ENCODE data around the gene BNIP2.
"Not testable (repeated sequence)": the region's sequence is repeated elsewhere in the genome, so short reads cannot be mapped to it uniquely, and the experiment has no call there.

The BNIP2 gene

DNA sequence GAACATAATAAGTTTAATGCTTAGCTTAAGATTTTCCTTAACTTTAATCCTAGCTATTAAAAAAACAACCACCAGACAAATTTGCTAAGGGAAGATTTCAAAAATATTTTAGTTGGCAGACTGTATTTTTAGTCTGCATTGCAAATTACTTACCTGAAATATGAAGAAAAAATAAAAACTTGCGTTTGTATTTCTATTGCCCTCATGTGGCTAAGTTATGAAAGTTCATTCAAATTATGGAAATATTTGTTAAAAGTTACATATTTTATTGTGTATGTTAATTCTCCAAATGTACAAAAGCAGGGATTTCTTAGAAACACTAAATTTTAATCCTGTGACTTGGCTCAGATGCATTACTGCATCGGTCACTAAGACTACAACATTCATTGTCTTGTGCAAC, 46.8 kb downstream of the BNIP2 start:
- H3K4me3 Mint-ChIP-seq = no peak overlapping the region
- peaks cover 69% of the 10 kb centered on the region for H3K36me3 Mint-ChIP-seq (ENCODE audit: low read depth)
- no peak overlapping the region for H3K27ac Mint-ChIP-seq
- H3K9me3 Mint-ChIP-seq = no peaks in the 10 kb centered on the region
- intact Hi-C loops (cut with micrococcal nuclease) = loop anchor here (5.0 kb wide), 1 partner anchor 110 kb away; no protein-coding TSS in a partner anchor
- H3K27me3 Mint-ChIP-seq = no peaks in the 10 kb centered on the region
- H3K4me1 Mint-ChIP-seq (ENCODE audit: low read depth) = peaks cover 9% of the 10 kb centered on the region

DNA sequence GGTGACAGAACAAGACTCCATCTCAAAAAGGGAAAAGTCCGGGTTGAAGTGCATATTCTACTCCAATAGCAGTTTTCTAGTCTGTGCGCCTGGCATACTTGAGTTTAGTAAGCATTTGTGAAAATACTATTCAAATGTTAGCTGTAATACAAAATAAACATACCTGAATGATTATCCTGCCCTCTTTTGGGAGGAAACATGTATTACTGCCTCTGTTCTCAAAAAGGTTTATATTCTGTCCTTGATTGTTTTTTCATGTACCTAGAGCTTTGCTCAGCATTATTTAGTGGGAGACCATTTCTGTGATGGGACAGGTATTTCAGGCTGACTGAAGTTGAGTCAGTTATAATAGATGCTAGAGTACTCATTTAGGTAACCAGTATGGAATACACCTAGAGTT, 51.6 kb downstream of the BNIP2 start:
- H3K9me3 Mint-ChIP-seq; intact Hi-C loops (cut with micrococcal nuclease); H3K27me3 Mint-ChIP-seq; H3K4me3 Mint-ChIP-seq; H3K27ac Mint-ChIP-seq: not testable (repeated sequence)
- H3K4me1 Mint-ChIP-seq (ENCODE audit: low read depth) = peaks cover 12% of the 10 kb centered on the region
- H3K36me3 Mint-ChIP-seq (ENCODE audit: low read depth) = peaks cover 52% of the 10 kb centered on the region

DNA sequence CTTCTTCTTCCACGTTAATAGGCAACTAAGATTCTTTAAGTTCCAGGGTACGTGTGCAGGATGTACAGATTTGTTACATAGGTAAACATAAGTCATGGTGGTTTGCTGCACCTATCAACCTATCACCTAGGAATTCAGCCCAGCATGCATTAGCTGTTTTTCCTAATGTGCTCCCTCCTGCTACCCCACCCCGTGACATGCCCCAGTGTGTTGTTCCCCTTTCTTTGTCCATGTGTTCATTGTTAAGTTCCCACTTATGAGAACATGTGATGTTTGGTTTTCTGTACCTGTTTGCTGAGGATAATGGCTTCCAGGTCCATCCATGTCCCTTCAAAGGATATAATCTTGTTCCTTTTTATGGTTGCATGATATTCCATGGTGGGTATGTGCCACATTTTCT, 52.9 kb downstream of the BNIP2 start:
- intact Hi-C loops (cut with micrococcal nuclease) = no loop called here
- no peaks in the 10 kb centered on the region for H3K27me3 Mint-ChIP-seq
- H3K4me3 Mint-ChIP-seq = no peak overlapping the region
- H3K9me3 Mint-ChIP-seq = no peaks in the 10 kb centered on the region
- H3K4me1 Mint-ChIP-seq (ENCODE audit: low read depth) = peaks cover 12% of the 10 kb centered on the region
- H3K27ac Mint-ChIP-seq = no peak overlapping the region
- peaks cover 41% of the 10 kb centered on the region for H3K36me3 Mint-ChIP-seq (ENCODE audit: low read depth)

DNA sequence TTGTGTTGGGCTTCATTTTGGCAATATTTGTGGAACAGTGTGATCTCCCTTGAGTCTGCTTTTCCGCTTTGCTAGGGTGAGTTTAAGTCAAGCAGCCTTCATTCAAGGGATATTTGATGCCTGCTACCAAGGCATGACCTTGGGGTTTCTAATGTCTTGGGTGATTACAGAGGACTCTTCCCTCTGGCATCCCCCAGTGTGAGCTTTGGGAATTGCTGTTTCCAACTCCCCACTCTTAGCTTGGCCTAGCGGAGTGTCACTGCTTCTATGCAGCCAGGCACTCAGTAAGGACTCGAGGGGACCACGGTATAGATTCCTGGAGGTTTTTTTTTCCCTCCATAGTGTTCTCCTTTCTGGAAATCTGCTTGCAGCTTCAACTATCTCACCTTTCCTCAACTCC, 56.4 kb downstream of the BNIP2 start:
- H3K36me3 Mint-ChIP-seq (ENCODE audit: low read depth) = peaks cover 13% of the 10 kb centered on the region
- intact Hi-C loops (cut with micrococcal nuclease) = no loop called here
- H3K4me3 Mint-ChIP-seq = no peak overlapping the region
- H3K4me1 Mint-ChIP-seq (ENCODE audit: low read depth) = peaks cover 12% of the 10 kb centered on the region
- H3K27me3 Mint-ChIP-seq = no peaks in the 10 kb centered on the region
- H3K9me3 Mint-ChIP-seq = no peaks in the 10 kb centered on the region
- no peak overlapping the region for H3K27ac Mint-ChIP-seq

DNA sequence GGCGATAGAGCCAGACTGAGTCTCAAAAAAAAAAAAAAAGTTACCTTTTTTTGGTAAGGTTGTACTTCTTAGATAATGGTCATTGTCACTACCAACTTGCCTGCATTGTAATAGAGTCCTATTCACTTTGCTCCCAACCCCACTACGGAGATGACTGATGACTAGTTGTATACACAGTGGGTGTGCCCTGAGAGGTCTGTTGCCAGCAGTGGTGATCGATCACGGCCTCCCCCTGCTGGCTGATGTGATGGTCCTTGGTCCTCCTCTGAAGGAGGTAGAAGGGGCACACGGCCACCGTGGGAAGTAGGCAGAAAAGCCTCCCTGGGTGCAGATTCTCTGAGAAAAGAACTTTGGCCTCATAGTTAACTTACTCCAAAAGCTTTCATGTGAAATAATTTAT, 66.8 kb downstream of the BNIP2 start:
- intact Hi-C loops (cut with micrococcal nuclease) = loop anchor here (5.0 kb wide), 1 partner anchor 90 kb away; no protein-coding TSS in a partner anchor
- peaks cover 11% of the 10 kb centered on the region for H3K4me1 Mint-ChIP-seq (ENCODE audit: low read depth)

DNA sequence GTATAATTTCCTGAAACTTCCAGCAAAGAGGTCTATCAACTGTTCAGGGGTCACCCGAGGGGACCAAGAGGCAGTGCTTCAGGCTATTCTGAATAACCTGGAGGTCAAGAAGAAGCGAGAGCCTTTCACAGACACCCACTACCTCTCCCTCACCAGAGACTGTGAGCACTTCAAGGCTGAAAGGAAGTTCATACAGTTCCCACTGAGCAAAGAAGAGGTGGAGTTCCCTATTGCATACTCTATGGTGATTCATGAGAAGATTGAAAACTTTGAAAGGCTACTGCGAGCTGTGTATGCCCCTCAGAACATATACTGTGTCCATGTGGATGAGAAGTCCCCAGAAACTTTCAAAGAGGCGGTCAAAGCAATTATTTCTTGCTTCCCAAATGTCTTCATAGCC, 70.7 kb downstream of the BNIP2 start:
- Mint-ChIP-seq H3K9me3 (no peaks in the 10 kb centered on the region), H3K36me3 (ENCODE audit: low read depth) (no peaks in the 10 kb centered on the region), H3K4me1 (ENCODE audit: low read depth) (peaks cover 21% of the 10 kb centered on the region), H3K27me3 (peaks cover 27% of the 10 kb centered on the region), H3K27ac (no peak overlapping the region), H3K4me3 (no peak overlapping the region)
- intact Hi-C loops (cut with micrococcal nuclease) = no loop called here

More for the DNA sequence above, 66.8 kb downstream of the BNIP2 start:
- H3K4me3 Mint-ChIP-seq = no peak overlapping the region
- H3K36me3 Mint-ChIP-seq (ENCODE audit: low read depth) = no peaks in the 10 kb centered on the region
- peaks cover 19% of the 10 kb centered on the region for H3K27me3 Mint-ChIP-seq
- no peaks in the 10 kb centered on the region for H3K9me3 Mint-ChIP-seq
- no peak overlapping the region for H3K27ac Mint-ChIP-seq

DNA sequence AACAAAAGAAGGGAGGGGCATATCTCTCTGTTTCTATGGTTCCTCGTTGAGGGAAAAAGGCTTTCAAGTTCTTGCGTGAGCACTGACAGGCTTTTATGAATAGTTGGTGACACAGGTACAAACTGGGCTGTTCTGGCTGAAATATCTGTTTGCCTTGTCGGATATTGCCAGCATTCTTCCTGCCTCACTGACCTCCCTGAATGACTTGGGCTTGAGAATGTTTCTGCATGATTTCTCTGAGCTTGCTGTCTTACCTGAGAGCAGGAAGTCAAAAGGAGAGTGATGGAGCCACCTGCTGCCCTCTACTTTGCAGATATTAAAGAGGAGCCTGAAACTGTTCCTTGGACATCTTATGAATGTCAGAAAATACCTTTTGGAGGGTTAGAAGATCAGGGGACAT, 72.7 kb downstream of the BNIP2 start:
- Mint-ChIP-seq H3K9me3 (peaks cover 2% of the 10 kb centered on the region), H3K27me3 (peaks cover 33% of the 10 kb centered on the region), H3K36me3 (ENCODE audit: low read depth) (no peaks in the 10 kb centered on the region), H3K4me1 (ENCODE audit: low read depth) (peaks cover 30% of the 10 kb centered on the region), H3K4me3 (no peak overlapping the region), H3K27ac (no peak overlapping the region)
- intact Hi-C loops (cut with micrococcal nuclease) = no loop called here

DNA sequence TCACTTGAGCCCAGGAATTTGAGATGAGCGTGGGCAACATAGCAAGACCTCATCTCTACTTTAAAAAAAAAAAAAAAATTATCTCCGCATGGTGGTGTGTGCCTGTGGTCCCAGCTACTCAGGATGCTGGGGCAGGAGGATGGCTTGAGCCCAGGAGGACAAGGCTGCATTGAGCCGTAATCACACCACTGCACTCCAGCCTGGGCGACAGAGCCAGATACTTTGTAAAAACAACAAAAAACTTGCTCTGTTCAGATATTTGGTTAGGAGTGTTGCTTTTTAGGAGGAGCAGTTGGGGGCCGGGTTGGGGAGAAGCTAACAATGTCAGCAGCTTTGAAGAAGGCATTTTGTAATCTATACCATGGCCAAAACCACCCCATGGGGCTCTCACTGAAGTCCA, 73.5 kb downstream of the BNIP2 start:
- intact Hi-C loops (cut with micrococcal nuclease) = no loop called here
- no peaks in the 10 kb centered on the region for H3K36me3 Mint-ChIP-seq (ENCODE audit: low read depth)
- H3K4me3 Mint-ChIP-seq = no peak overlapping the region
- H3K27me3 Mint-ChIP-seq = peaks cover 34% of the 10 kb centered on the region
- peaks cover 9% of the 10 kb centered on the region for H3K9me3 Mint-ChIP-seq
- H3K4me1 Mint-ChIP-seq (ENCODE audit: low read depth) = peaks cover 35% of the 10 kb centered on the region
- H3K27ac Mint-ChIP-seq = no peak overlapping the region

DNA sequence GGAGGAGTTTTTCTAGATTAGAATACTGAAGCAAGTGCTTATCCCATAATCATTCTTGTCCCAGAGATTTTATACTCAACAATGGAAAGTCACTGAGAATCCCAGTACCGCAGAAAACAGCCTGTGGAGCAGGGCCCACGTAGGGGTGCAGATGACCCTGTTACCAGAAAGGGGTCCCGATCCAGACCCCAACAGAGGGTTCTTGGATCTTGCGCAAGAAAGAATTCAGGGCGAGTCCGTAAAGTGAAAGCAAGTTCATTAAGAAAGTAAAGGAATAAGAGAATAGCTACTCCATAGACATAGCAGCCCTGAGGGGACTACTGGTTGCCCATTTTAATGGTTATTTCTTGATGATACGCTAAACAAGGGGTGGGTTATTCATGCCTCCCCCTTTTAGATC, 75.0 kb downstream of the BNIP2 start:
- Mint-ChIP-seq H3K27ac (no peak overlapping the region), H3K27me3 (peaks cover 33% of the 10 kb centered on the region), H3K4me1 (ENCODE audit: low read depth) (peaks cover 39% of the 10 kb centered on the region), H3K36me3 (ENCODE audit: low read depth) (no peaks in the 10 kb centered on the region), H3K9me3 (peaks cover 9% of the 10 kb centered on the region), H3K4me3 (no peak overlapping the region)
- intact Hi-C loops (cut with micrococcal nuclease) = no loop called here

DNA sequence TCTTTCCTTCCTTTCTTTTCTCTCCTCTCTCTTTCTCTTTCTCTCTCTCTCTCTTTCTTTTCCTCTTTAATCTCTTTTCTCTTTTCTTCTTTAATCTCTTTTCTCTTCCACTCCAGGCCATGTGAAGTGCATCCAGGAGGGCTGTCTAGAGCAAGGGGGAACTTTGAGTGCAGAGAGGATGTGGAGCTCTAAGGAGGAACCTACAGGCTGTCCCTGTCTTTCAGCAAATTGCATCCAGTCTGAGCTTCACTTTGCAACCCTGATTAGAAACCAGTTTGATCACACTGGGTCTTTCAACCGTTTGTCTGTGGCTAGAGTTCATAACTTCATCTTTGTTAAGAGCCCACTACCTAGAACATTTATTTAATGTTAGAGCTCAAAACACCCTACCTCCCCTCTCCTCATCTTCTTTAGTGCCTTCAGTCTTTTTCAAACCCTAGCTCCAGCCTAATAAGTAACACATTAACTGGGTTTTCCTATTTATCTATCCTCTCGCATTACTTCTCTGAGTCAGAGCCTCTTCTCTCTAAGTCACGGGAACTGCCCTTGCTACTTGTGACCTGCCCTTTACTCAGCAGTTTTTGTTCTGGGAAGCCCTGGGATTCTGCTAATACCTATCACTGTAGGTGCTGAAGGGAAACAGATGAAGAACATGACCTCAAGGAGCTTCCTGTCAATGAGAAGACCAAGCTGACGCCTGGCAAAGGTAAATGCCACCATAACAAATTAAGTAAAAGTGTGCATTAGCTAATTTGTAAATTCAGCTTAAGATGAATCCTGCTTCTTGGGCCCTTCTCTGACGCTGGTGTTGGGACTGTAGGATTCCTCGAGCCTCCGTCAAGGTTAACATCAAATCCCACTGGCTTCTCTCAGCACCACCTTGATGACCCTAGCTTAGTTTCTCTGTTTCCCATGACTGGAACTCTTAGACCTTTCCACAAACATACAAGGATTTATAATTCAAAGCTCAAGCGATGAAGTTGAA, 77.6 kb downstream of the BNIP2 start, which contains the start of gene GCNT3:
Gene GCNT3, plus strand, starts transcription at position 508 of the 985 bp plus-strand sequence. CDS start 6,456 bp downstream, outside the sequence.
- Mint-ChIP-seq H3K4me1 (ENCODE audit: low read depth) (peaks cover 28% of the 10 kb centered on the region), H3K27ac (peak within 1 kb of the TSS; percentile 31), H3K9me3 (peaks cover 9% of the 10 kb centered on the region), H3K36me3 (ENCODE audit: low read depth) (no peaks in the 10 kb centered on the region), H3K27me3 (peaks cover 33% of the 10 kb centered on the region), H3K4me3 (no peak within 1 kb of the TSS)
- intact Hi-C loops (cut with micrococcal nuclease) = no loop called here

DNA sequence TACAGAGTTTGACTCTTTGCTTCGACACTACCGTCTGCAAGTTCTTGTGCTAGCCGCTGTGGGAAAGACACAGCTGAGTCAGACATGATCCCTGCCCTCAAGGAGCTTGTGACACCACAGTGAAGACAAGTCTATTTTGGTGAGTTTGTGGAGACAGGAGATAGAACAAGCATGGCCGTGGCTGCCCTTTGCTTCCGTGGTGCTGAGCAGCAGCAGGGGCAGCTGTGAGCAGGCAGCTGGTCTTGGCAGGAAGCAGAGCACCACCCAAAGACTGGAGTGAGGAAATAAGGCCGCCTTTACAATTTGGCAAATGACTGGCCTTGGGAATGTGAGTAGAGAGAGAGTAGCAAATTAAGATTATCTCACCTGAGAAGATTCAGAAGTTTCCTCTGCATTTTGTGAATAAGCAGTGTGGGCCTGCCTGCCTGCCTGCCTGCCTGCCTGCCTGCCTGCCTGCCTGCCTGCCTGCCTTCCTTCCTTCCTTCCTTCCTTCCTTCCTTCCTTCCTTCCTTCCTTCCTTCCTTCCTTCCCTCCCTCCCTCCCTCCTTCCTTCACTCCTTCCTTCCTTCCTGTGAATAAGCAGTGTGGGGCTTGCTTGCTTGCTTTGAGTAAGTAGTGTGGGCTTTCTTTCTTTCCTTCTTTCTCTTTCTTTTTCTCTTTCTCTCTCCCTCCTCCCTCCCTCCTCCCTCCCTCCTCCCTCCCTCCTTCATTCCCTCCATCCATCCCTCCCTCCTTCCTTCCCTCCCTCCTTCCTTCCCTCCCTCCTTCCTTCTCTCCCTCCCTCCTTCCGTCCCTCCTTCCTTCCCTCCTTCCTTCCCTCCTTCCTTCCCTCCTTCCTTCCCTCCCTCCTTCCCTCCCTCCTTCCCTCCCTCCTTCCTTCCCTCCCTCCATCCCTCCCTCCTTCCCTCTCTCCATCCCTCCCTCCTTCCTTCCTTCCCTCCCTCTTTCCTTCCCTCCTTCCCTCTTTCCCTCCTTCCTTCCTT, 79.1 kb downstream of the BNIP2 start:
- peaks cover 9% of the 10 kb centered on the region for H3K9me3 Mint-ChIP-seq
- H3K27ac Mint-ChIP-seq = no peak overlapping the region
- H3K27me3 Mint-ChIP-seq = peaks cover 27% of the 10 kb centered on the region
- no peaks in the 10 kb centered on the region for H3K36me3 Mint-ChIP-seq (ENCODE audit: low read depth)
- intact Hi-C loops (cut with micrococcal nuclease) = no loop called here
- peaks cover 21% of the 10 kb centered on the region for H3K4me1 Mint-ChIP-seq (ENCODE audit: low read depth)
- H3K4me3 Mint-ChIP-seq = no peak overlapping the region

All from dendritic cell treated with granulocyte-macrophage colony-stimulating factor and Interleukin-4, amounts not matched to agents 40 ng/mL and 50 ng/mL, for 4 days (primary cell).